HG02798 (cell line): ENCODE results near the gene COG1.
A peak's percentile ranks its signal among the peaks of the same experiment; 100 is the strongest.
"Not testable (repeated sequence)": the region's sequence is repeated elsewhere in the genome, so short reads cannot be mapped to it uniquely, and the experiment has no call there.

Source experiments
- ATAC-seq: cut with Tn5 transposase; IDR thresholded peaks from one replicate; pipeline ENCODE4 v1.9.1; 2021; ENCODE audit warnings: mild to moderate bottlenecking; ENCODE audit not compliant: unreplicated experiment, poor library complexity

COG1 gene

GRCh38 chr17:73192894-73193701, at the start of gene COG1:
Gene COG1, plus strand, starts transcription at chr17:73193055. Its CDS starts 15 bp downstream, at chr17:73193070.
- ATAC-seq, result peak; percentile 84

GRCh38 chr17:73144209-73144608, 48.6 kb upstream of the COG1 start:
- ATAC-seq, result not testable (repeated sequence)

- ATAC-seq, result no peak
These were observed 47.2 kb upstream of the COG1 start for GRCh38 chr17:73145641-73146040.

- not testable (repeated sequence) for ATAC-seq
These were observed 45.1 kb upstream of the COG1 start for GRCh38 chr17:73147791-73148190.

- ATAC-seq, result no peak
These were observed 44.1 kb upstream of the COG1 start for GRCh38 chr17:73148540-73149334.

GRCh38 chr17:73150622-73151300, 42.1 kb upstream of the COG1 start:
- not testable (repeated sequence) for ATAC-seq

GRCh38 chr17:73151916-73152632, 40.8 kb upstream of the COG1 start:
- ATAC-seq, result no peak

GRCh38 chr17:73155410-73156165, 37.3 kb upstream of the COG1 start:
- ATAC-seq, result peak; percentile 3

- ATAC-seq, result peak; percentile 82
These were observed 36.6 kb upstream of the COG1 start for GRCh38 chr17:73156166-73156840.

- no peak for ATAC-seq
These were observed 35.9 kb upstream of the COG1 start for GRCh38 chr17:73156887-73157520.

GRCh38 chr17:73157521-73157890, 35.3 kb upstream of the COG1 start:
- ATAC-seq, result no peak

GRCh38 chr17:73158133-73158532, 34.7 kb upstream of the COG1 start:
- no peak for ATAC-seq

GRCh38 chr17:73160980-73161630, 31.8 kb upstream of the COG1 start:
- ATAC-seq, result no peak

- ATAC-seq, result no peak
These were observed 29.8 kb upstream of the COG1 start for GRCh38 chr17:73163043-73163442.

- no peak for ATAC-seq
These were observed 27.0 kb upstream of the COG1 start for GRCh38 chr17:73165616-73166404.

GRCh38 chr17:73166731-73167581, 25.9 kb upstream of the COG1 start:
- ATAC-seq, result peak; percentile 42
